Vagina (tissue), 2 donors: Measurements from ENCODE around the gene SRCIN1.

ENCODE experiments used
- CTCF ChIP-seq, 3 experiments: fragments of 450-650 bp in 2 of 3; fragments of 200-600 bp in 1 of 3; sonication (generic) in 1 of 3; IDR thresholded peaks; one replicate each; pipeline ENCODE4 v1.5.1; 2017 to 2019; ENCODE audit warnings: antibody characterized with exemption in 3 of 3, mild to moderate bottlenecking in 2 of 3, moderate library complexity in 2 of 3
- POLR2A ChIP-seq, 2 donors: fragments of 450-650 bp; IDR thresholded peaks; one replicate each; pipeline ENCODE4 v1.6.1; 2017; ENCODE audit warnings: antibody characterized with exemption in 2 of 2, mild to moderate bottlenecking in 2 of 2, moderate library complexity in 2 of 2

GRCh38 chr17:38567350-38567749, 38.4 kb downstream of the SRCIN1 start:
- TF ChIP-seq CTCF (IDR thresholded peaks at IDR 0.05), result no peak
- no peak for TF ChIP-seq POLR2A (IDR thresholded peaks at IDR 0.05)
